Trophoblast cell (in vitro differentiated cells and primary cell): ENCODE data around the gene PTPRO.

Experiments
- DNase-seq, 2 donors: peaks; one replicate each; pipeline ENCODE4 v3.0.0-alpha.2; 2016
- H2AFZ ChIP-seq: 2 replicates; pipeline ENCODE4 v1.6.1; 2013; ENCODE audit warnings: low read length, moderate library complexity, mild to moderate bottlenecking; ENCODE audit not compliant: insufficient read depth, poor library complexity
- H2AK5ac ChIP-seq: 2 replicates; pipeline ENCODE4 v1.6.1; 2013; ENCODE audit warnings: mild to moderate bottlenecking, low read length
- H2BK120ac ChIP-seq: 2 replicates; pipeline ENCODE4 v1.6.1; 2013; ENCODE audit warnings: low read length, mild to moderate bottlenecking, moderate library complexity; ENCODE audit not compliant: insufficient read depth, poor library complexity
- H2BK12ac ChIP-seq: 2 replicates; pipeline ENCODE4 v1.6.1; 2013; ENCODE audit warnings: mild to moderate bottlenecking, low read length, moderate library complexity
- H2BK5ac ChIP-seq: 2 replicates; pipeline ENCODE4 v1.6.1; 2013; ENCODE audit warnings: low read length, low read depth, moderate library complexity, mild to moderate bottlenecking; ENCODE audit not compliant: poor library complexity
- H3K14ac ChIP-seq: 2 replicates; pipeline ENCODE4 v1.6.1; 2013; ENCODE audit warnings: mild to moderate bottlenecking, low read length
- H3K18ac ChIP-seq: 2 replicates; pipeline ENCODE4 v1.6.1; 2013; ENCODE audit warnings: mild to moderate bottlenecking, low read length
- H3K23ac ChIP-seq: 2 replicates; pipeline ENCODE4 v1.6.1; 2013; ENCODE audit warnings: low read length
- H3K27ac ChIP-seq: 2 replicates; pipeline ENCODE4 v1.5.1; 2013; ENCODE audit warnings: low read depth, mild to moderate bottlenecking, inconsistent platforms, low read length, moderate library complexity
- H3K27me3 ChIP-seq: 2 replicates; pipeline ENCODE4 v1.6.1; 2013; ENCODE audit warnings: inconsistent platforms, mild to moderate bottlenecking, low read length, moderate library complexity; ENCODE audit not compliant: insufficient read depth
- H3K36me3 ChIP-seq, 2 experiments: 1 replicate in 1 of 2; 2 replicates in 1 of 2; pipeline ENCODE4 v1.6.1; 2013; ENCODE audit warnings: low read length in 2 of 2, mild to moderate bottlenecking in 2 of 2, moderate library complexity in 1 of 2; ENCODE audit not compliant: insufficient read depth in 2 of 2, control insufficient read depth in 1 of 2
- H3K4ac ChIP-seq: 2 replicates; pipeline ENCODE4 v1.6.1; 2013; ENCODE audit warnings: low read depth, mild to moderate bottlenecking, low read length, moderate library complexity
- H3K4me1 ChIP-seq, 2 experiments: 1 replicate in 1 of 2; 2 replicates in 1 of 2; pipeline ENCODE4 v1.6.1; 2013; ENCODE audit warnings: low read length in 2 of 2, mild to moderate bottlenecking in 2 of 2, moderate library complexity in 1 of 2; ENCODE audit not compliant: insufficient read depth in 2 of 2, control insufficient read depth in 1 of 2
- H3K4me2 ChIP-seq: 2 replicates; pipeline ENCODE4 v1.6.1; 2013; ENCODE audit warnings: inconsistent platforms, mild to moderate bottlenecking, low read length, moderate library complexity
- H3K4me3 ChIP-seq: 2 replicates; pipeline ENCODE4 v1.5.1; 2013; ENCODE audit warnings: mild to moderate bottlenecking, low read depth, low read length, inconsistent platforms
- H3K79me1 ChIP-seq: one replicate; pipeline ENCODE4 v1.6.1; 2013; ENCODE audit warnings: low read length
- H3K79me2 ChIP-seq: 2 replicates; pipeline ENCODE4 v1.6.1; 2013; ENCODE audit warnings: low read length, mild to moderate bottlenecking; ENCODE audit not compliant: control insufficient read depth, insufficient read depth, poor library complexity
- H3K9ac ChIP-seq: 2 replicates; pipeline ENCODE4 v1.6.1; 2013; ENCODE audit warnings: mild to moderate bottlenecking, low read length
- H3K9me3 ChIP-seq: 2 replicates; pipeline ENCODE4 v1.6.1; 2013; ENCODE audit warnings: low read depth, mild to moderate bottlenecking, control low read depth, inconsistent platforms, low read length; ENCODE audit not compliant: insufficient read depth
- H4K12ac ChIP-seq: 2 replicates; pipeline ENCODE4 v1.6.1; 2013; ENCODE audit warnings: low read depth, mild to moderate bottlenecking, low read length, moderate library complexity
- H4K8ac ChIP-seq: 2 replicates; pipeline ENCODE4 v1.6.1; 2013; ENCODE audit warnings: low read depth, mild to moderate bottlenecking, low read length, moderate library complexity
- H4K91ac ChIP-seq: one replicate; pipeline ENCODE4 v1.6.1; 2013; ENCODE audit warnings: low read depth, mild to moderate bottlenecking, low read length, moderate library complexity
- WGBS: extraction: QIAGEN DNeasy Blood & Tissue Kit; methylation state at CpG from one replicate; pipeline ENCODE4 v1.1.7; 2013; ENCODE audit warnings: missing lambda C conversion rate; ENCODE audit not compliant: insufficient read length, insufficient coverage; ENCODE audit errors: extremely low coverage; 5-methylcytosine and 5-hydroxymethylcytosine counted together

The PTPRO gene

DNA sequence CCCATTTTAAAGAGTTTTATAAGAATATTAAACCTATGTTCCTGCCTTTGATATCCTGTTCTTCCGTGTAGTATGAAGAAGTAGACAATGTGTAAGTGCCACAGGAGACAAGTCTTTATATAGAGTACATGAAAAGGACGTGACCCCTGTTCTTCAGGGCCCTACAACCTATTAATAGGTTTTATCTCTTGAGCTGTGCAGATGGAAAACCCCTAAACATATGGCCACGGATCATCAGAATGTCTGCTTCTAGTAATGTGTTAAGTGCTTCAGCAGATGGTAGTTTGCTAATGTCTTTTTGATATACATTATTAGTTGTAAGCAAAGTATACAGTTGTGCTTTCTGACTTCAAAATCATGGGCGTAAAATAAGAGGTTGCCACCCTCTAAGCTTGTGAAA is 228.5 kb downstream of the PTPRO start:
- no peak overlapping the region for H2BK12ac ChIP-seq
- H3K14ac ChIP-seq = no peak overlapping the region
- no CpG with 5 or more reads among the region's 4 CpGs for WGBS
- H3K4me1 ChIP-seq = no peaks in the 10 kb centered on the region
- no peak overlapping the region for H3K4me2 ChIP-seq
- H3K18ac ChIP-seq = no peak overlapping the region
- no peaks in the 10 kb centered on the region for H3K27me3 ChIP-seq
- H3K79me2 ChIP-seq = no peaks in the 10 kb centered on the region
- no peak overlapping the region for H3K23ac ChIP-seq
- no peaks in the 10 kb centered on the region for H3K36me3 ChIP-seq
- H4K8ac ChIP-seq = no peak overlapping the region
- no peak overlapping the region for H4K12ac ChIP-seq
- H2BK120ac ChIP-seq = no peak overlapping the region
- H2AK5ac ChIP-seq = no peak overlapping the region
- no peak overlapping the region for H3K4ac ChIP-seq
- H4K91ac ChIP-seq = no peak overlapping the region
- no peak overlapping the region for H3K4me3 ChIP-seq
- no peak for DNase-seq
- H2BK5ac ChIP-seq = no peak overlapping the region
- no peaks in the 10 kb centered on the region for H3K79me1 ChIP-seq
- H3K27ac ChIP-seq = no peak overlapping the region
- H2AFZ ChIP-seq = no peak overlapping the region
- no peaks in the 10 kb centered on the region for H3K9me3 ChIP-seq
- H3K9ac ChIP-seq = no peak overlapping the region

DNA sequence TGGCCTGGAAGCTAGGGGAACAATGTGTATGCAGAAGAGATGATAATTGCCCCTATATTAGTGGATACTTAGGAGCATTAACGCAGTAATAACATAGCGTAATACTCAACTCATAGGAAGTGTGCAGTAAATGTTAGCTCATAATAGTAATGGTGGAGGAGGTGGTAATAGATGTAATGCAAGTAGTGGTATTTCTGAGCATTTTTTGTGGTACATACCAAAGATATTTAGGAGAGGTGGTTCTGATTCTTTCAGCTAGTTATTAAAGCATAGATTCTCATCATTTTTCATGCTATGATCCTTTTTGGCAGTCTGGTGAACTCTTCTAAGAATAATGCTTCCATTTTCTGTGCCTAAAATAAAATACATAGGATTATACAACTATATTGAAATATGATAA is 233.1 kb downstream of the PTPRO start:
- H4K12ac ChIP-seq = no peak overlapping the region
- H2BK120ac ChIP-seq = no peak overlapping the region
- no peak overlapping the region for H3K23ac ChIP-seq
- H4K91ac ChIP-seq = no peak overlapping the region
- H3K9ac ChIP-seq = no peak overlapping the region
- H3K4me2 ChIP-seq = no peak overlapping the region
- H3K36me3 ChIP-seq = no peaks in the 10 kb centered on the region
- no peak overlapping the region for H4K8ac ChIP-seq
- no CpG with 5 or more reads among the region's 2 CpGs for WGBS
- H3K4me3 ChIP-seq = no peak overlapping the region
- no peaks in the 10 kb centered on the region for H3K9me3 ChIP-seq
- H3K4me1 ChIP-seq = no peaks in the 10 kb centered on the region
- no peak overlapping the region for H3K4ac ChIP-seq
- H2BK5ac ChIP-seq = no peak overlapping the region
- no peaks in the 10 kb centered on the region for H3K79me2 ChIP-seq
- no peak overlapping the region for H2AK5ac ChIP-seq
- no peak overlapping the region for H3K18ac ChIP-seq
- no peaks in the 10 kb centered on the region for H3K27me3 ChIP-seq
- H2BK12ac ChIP-seq = no peak overlapping the region
- H3K14ac ChIP-seq = no peak overlapping the region
- no peaks in the 10 kb centered on the region for H3K79me1 ChIP-seq
- no peak overlapping the region for H3K27ac ChIP-seq
- DNase-seq = peak in 1 of 2 donors; percentile 16
- no peak overlapping the region for H2AFZ ChIP-seq

DNA sequence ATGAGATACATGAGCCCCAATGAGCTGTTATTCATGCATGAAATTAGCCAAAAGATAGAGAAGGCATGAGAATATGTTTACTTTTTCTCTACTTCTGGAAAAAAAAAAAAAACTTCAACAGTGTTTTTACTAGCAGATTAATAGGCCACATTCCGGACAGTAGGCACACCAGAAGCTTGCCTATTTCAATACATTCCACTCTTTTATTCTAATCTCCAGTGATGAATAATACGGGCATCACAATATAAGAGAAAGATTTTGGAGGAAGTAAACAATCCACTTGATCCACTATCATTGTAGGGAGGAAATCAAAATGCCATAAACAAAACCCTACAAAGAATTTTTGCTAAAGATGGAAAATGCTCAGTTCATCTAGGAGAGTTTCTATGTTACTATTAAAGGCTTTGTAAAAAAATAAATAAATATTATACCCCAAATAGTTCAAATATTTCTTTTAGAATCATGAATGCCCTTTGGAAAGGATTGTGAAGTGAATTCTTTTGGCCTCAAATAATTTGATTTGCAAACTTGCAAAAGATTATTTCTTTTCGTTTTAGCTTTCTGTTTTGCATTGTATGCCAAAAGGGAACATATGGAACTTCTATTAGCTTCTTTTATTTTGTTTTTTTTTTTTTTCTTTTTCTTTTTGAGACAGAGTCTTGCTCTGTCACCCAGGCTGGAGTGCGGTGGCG is 234.2 kb downstream of the PTPRO start:
- no CpG with 5 or more reads among the region's 5 CpGs for WGBS
- H3K27me3 ChIP-seq = no peaks in the 10 kb centered on the region

DNA sequence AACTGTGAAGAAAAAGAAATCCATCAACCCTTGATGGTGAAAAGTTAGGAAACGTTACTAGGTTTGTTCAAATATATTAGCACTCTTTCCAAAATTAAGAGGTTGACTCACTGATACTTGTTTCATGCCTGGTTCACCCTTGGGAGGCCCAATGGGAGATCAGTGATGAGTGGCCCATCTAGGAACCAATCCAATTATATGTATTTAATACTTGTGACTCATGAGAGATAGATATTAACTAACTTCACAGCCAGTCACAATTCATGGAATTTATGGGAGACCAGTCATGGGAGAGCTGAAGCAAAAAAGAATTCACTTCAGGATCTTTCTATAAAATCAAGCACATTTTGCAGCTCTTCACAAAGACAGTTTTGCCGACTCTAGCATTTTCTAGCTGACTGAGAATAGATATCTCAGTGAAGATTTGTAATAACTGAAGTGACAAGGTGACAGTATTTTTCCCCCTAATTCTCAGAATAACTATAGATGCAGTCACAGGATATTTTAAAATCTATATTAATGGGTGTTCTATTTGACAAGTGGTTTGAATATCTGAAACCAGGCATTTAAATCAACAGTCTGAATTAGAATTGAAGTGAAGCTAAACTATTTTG is 236.7 kb downstream of the PTPRO start:
- no CpG with 5 or more reads among the region's 2 CpGs for WGBS

More for the DNA sequence above, 234.2 kb downstream of the PTPRO start:
- Histone ChIP-seq H4K12ac (no peak overlapping the region), H4K8ac (no peak overlapping the region), H2BK12ac (no peak overlapping the region), H3K4me3 (no peak overlapping the region), H2AK5ac (no peak overlapping the region), H3K9me3 (no peaks in the 10 kb centered on the region), H2BK5ac (no peak overlapping the region), H3K14ac (no peak overlapping the region), H3K4me2 (no peak overlapping the region), H3K4ac (no peak overlapping the region), H3K9ac (no peak overlapping the region), H3K36me3 (no peaks in the 10 kb centered on the region), H3K23ac (no peak overlapping the region), H3K27ac (no peak overlapping the region), H3K79me1 (no peaks in the 10 kb centered on the region), H3K4me1 (no peaks in the 10 kb centered on the region), H4K91ac (no peak overlapping the region), H2AFZ (no peak overlapping the region), H2BK120ac (no peak overlapping the region), H3K18ac (no peak overlapping the region), H3K79me2 (no peaks in the 10 kb centered on the region)
- DNase-seq = no peak

More for the DNA sequence above, 236.7 kb downstream of the PTPRO start:
- no peaks in the 10 kb centered on the region for H3K36me3 ChIP-seq
- no peak overlapping the region for H2AFZ ChIP-seq
- DNase-seq = no peak
- no peak overlapping the region for H4K91ac ChIP-seq
- no peak overlapping the region for H4K8ac ChIP-seq
- no peaks in the 10 kb centered on the region for H3K4me1 ChIP-seq
- H3K9ac ChIP-seq = no peak overlapping the region
- no peak overlapping the region for H4K12ac ChIP-seq
- H3K79me1 ChIP-seq = no peaks in the 10 kb centered on the region
- H3K23ac ChIP-seq = no peak overlapping the region
- no peak overlapping the region for H3K4ac ChIP-seq
- H2BK120ac ChIP-seq = no peak overlapping the region
- H2BK12ac ChIP-seq = no peak overlapping the region
- no peak overlapping the region for H2BK5ac ChIP-seq
- H3K27me3 ChIP-seq = no peaks in the 10 kb centered on the region
- no peaks in the 10 kb centered on the region for H3K9me3 ChIP-seq
- H3K18ac ChIP-seq = no peak overlapping the region
- H3K27ac ChIP-seq = no peak overlapping the region
- H2AK5ac ChIP-seq = no peak overlapping the region
- no peak overlapping the region for H3K4me3 ChIP-seq
- H3K4me2 ChIP-seq = no peak overlapping the region
- no peaks in the 10 kb centered on the region for H3K79me2 ChIP-seq
- no peak overlapping the region for H3K14ac ChIP-seq
